HG03196 (cell line): ENCODE measurements around the gene EML6.

Experiments
- ATAC-seq: cut with Tn5 transposase; IDR thresholded peaks from one replicate; pipeline ENCODE4 v1.9.1; 2021; ENCODE audit not compliant: unreplicated experiment

The EML6 gene

DNA sequence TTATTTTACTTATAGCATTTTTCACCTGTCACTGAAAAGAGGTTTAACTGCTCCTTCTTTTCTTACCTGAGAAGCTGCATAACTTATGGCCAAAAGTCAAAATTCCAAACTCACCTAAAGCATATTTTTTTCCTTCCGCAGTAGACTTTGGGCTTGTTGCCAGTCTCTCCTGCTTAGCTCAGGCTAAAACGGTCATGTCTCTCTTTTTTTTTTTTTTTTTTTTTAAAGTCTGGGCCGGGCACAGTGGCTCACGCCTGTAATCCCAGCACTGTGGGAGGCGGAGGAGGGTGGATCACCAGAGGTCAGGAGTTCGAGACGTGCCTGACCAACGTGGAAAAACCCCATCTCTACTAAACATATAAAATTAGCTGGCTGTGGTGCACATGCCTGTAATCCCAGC, 213.3 kb downstream of the EML6 start:
- ATAC-seq, result no peak

DNA sequence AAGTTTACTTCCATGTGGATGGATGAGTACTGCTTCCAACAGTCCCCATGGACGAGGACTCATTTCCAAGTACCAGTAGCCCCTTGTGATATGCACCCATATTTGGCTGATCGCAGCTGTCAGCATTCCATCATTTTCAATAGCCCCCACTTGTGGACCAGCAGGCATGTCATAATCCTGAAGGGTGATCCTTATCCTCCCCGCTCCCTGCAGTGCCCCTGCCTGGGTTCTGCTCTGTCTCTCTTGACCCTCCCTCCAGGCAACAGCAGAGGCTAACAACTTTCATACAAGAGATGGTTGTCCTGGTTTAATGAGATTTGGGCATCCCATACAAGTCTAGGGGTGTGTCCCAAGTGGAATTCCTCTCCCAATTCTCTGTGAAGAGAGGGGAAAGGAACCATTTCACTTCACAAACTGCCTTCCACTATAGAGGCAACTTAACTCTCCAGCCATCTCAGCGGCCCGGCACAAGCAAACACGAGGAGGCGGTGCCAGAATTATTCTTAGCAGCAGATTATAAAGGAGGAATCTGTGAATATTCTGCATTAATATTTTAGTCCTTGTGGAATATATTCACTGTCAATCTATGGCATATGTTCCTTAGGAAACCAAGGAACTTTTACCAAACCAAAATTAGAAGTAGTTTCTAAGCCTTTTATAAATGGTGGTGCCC, 216.1 kb downstream of the EML6 start:
- ATAC-seq, result no peak

DNA sequence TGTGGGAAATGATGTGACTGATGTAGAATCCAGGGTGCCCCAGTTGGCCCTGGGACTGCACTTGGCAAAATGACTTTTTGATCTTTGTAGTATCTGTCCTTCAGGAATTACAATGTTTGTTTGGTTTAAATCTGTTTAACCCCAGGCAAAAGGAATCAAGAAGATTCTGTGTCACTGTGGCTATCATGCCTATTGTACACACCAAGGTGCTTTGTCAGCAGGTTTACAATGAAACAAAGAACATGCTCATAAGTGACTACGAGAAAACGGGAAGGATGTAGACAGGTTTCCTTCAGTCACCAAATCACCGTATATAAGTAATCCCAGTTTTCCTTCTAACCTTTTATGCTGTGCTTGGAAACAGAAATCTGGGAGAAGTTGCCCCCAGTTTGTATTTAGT, 217.3 kb downstream of the EML6 start:
- no peak for ATAC-seq

DNA sequence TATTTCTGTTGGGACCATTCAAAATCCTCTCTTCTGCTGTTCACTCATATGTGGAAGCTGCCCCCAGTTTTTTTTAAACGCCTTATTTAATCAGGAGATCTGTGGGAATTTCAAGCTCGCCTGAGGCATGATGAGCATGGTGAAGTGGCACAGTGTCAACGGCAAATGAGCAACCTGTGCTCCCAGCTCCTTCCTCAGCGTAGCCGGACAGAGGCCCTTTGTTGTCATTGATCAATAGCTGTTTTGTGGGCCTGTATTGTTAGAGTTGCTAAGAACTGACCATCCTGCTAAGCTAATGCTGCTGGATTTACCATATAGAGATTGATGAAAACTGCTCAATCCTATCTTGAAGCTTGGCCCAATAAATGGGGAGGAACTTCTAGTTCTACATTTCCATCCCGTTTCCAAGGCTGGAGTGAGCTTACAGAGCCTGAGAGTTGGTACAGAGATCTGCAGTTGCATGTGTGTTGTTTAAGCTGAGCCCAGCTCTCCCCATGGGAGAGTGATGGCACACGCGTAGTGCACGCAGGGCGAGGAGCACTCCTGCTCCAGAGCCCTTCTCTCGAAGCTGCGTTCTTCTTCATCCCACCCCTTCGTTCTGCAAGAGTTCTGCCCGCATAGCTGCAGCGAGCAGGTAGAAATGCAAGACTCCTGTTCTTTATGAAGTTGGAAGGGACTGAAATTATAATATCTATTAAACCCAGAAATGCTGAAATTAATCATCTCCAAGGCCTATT, 218.0 kb downstream of the EML6 start:
- no peak for ATAC-seq

DNA sequence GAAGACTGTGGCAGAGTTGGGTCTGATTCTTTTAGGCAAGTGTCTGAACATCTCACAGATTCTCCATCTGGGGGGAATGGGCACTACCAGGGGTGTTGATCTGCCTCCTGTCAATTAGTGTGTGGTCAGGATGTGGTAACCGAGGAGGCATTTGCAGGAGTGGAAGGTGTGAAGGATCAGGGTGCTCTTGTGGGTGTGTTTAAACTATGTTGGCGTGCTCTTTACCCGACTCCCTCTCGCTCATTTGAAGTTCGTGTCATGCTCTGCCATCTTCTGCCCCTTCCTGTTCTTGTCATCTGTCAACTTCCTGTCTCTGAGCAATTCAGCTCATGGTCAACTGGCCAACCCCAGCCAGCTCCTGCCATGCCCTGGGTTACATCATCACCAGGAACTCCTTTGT, 218.9 kb downstream of the EML6 start:
- ATAC-seq, result no peak

DNA sequence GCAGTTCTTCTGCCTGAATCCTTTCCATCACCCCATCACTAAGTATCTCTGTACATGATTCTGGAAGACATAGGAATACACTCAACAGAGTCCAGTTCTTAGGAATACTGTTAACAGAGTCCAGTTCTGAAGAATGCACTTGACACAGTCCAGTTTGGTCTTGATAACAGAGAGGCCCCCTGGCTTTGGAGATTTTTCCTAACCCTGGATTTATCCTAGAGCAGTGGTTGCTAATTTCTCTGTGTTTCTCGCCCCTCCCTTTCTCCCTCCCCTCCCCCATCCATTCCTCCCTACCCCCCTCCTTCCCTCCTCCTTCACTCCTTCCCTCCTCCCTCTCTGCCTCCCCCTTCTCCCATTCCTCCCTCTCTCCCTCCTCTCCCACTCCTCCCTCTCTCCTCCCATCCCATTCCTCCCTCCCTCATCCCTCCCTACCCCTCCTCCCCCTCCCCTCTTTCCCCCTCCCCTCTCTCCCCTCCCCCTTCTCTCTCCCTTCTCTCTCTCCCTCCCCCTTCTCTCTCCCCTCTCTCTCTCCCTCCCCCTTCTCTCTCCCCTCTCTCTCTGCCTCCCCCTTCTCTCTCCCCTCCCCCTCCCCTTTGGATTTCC, 221.4 kb downstream of the EML6 start:
- ATAC-seq, result no peak

DNA sequence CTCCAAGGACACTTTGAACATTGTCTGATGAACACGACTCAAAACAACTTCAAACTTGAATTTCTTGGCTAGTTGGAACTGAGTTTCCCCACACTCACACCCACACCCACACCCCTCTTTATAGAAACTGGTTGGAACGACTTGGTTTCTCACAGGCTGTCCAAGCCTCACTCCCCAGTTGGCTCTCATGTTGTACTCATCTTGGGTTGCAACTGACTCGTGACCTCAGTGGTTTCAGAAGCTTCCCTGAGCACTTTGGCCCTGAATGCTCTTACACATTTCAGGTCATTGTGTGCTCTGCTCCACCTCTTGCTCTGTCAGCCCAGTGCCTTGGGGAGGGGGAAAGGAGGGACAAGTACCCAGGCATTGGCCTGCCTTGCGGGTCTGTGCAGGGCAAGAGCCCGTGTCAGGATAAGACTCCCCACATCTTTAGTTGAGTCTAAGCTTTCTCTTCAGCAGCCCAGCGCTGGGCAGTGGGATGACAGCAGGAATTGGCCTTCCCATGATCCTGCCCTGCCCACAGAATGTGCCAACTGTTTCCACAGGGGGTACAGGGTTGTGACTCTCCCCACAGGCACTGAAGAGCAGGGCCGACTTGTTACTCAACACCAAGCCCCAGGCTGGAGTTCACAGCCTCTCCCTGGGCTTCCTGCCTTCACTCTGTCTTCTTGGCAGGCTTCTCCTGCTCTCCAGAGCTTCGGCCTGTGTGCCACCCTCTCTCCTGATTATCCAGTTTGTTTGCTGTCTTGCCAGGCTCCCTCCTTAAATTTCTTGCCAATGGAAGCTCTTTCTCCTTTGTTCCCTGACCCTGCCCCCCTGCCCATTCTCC, 222.1 kb downstream of the EML6 start:
- ATAC-seq, result no peak

DNA sequence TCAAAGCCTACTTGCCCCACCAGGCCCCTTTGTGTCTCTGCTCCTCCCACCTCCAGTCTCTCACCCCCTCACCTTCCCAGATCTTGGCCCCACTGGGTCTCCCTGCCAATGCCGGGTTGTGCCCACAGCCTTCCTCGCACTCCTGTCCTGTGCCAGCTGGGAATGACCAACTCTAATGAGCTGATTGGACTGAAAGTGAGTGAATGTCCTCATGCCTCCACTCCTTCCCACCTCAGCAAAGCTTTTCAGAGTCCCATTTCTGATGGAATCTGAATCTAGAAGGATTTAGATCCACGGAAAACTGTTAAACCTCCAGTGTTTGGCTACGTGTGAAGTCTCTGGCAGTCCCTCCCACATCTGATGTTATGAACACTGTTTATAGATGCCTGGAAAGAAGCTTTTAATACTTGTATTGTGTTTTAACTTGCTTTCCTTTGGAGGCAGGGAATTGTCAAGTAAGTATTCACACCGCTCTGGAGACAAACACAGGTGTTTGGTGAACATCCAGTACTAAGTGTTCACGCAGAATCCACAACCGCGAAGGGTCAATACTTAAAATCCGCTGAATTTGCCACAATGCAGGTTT, 222.9 kb downstream of the EML6 start:
- no peak for ATAC-seq

DNA sequence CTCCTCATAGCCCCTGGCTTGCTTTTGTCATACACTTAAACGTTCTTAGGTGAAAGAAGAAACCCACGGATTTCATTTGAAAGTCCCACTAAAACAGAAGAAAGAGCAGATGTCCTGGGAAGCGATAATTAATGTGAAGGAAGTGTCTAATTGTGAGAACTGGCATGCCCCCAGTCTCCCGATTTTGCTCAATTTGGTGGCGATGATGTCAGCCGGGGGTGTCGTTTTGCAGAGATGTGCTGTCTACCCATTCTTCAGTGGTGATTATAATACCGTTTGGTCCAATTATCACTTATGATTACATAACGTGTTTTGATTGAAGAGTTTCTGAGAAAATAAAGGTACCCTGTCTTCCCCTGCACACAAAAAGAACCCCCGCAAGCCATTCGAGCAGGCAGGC, 223.7 kb downstream of the EML6 start:
- ATAC-seq, result no peak

DNA sequence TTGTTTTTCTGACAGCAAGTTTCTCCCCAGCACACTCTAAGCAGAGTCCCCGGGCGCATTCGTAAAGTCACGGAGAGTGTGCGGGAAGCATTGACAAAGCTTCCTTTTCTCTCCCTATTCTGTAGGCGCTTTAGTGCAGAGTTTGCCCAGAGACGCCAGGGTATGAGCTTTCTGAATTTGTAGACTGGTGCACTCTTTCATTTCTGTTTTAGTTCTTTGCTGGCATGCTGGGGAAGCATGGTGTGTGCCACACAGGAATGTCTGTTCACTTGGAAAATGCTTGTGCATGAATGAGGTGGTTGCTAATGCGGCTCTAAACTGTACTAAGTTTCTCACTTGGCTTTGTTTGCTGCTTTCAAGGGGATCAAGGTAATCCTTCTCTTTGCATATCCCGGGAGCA, 224.2 kb downstream of the EML6 start:
- ATAC-seq, result no peak

DNA sequence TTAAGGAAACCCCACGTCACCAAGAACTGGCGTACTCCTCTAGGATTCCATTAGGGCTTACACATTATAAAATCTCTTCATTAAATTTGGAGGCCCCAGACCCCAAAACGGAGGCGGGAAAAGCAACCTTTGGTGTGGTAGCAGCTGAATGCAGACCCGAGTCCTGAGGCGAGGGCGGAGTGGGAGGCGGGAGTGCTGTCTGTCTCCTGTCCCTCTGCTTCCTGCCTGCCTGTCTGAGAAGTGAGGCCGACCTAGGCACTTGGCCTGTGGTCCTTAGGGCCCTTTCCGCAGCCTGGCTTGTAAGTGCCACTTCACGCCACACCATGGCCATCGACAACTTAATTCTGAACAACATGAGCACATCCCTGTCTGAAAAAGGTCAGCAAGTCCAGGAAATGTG, 224.7 kb downstream of the EML6 start:
- ATAC-seq, result no peak

DNA sequence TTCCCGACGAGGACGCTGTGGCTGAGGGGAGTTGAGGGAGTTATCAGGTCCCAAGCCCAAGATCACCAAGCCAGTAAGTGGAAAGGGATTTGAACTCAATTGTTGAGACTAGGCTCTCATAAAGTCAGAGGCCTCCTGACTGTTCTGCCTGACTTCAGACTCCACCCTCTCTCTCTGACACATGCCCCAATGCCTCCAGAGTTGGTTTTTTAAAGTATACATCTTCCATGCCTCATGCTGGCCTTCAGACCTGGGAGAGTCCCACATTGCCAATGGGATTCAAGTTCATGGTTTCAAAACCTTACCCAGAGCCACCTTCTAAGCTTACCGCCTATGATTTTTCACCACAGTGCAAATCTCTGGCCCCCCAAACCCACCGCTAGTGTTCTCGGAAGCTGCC, 226.0 kb downstream of the EML6 start:
- no peak for ATAC-seq

DNA sequence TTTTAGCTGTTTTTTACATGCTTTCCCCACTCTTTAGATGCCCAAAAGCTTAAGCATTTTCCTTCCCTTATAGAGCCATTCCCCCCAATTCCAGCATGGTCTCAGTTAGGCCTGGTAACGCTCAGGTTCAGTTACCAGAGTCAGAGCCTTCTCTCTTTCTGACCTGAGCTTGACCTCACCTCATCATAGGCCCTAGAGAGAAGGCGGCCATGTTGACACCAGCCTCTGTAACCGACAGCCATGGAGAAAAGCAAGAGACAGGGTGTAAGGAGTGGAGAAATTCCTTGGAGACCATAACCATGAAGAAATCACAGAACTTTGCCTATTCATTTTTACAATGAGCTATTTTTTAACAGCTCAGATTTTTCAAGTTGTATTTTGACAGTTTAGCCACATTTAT, 227.3 kb downstream of the EML6 start:
- ATAC-seq, result no peak

DNA sequence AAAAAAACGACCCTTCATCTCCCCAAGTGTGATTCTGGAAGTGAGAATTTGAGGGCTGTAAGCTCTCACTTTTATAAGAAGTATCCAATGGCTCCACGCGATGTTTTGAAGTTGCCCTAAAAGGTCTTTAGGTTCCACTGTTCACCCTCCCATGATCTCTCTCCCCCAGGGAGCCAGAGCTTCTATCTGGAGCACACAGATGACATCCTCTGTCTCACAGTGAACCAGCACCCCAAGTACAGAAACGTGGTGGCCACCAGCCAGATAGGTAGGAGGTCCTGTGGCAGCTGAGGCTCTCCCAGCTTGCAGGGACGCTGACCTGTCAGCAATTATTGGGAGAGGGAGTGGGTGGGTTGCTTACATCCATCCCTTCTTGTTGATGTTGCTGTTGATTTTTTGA, 229.0 kb downstream of the EML6 start:
- no peak for ATAC-seq

DNA sequence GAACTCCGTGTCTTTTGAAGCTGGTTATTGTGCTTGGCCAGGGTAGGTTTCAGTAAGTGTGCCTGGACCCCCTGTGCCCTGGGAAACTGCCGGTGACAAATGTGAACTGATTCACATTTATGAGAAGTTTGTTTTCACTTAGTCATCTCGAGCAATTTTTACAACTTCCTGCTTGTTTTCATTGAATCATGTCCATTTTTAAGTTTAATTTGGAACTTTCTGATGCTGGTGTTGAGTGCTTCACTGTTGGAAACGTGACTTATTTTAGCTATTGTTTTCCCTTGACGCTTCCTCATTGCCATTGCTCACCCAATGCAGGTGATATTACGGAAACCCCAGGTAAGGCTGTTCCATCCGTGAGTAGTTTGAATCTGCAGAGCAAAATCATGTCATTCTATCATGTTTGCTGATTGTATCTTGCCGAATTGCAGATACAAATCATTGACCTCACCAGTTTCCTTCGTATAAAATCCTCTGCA, 229.6 kb downstream of the EML6 start:
- ATAC-seq, result no peak

DNA sequence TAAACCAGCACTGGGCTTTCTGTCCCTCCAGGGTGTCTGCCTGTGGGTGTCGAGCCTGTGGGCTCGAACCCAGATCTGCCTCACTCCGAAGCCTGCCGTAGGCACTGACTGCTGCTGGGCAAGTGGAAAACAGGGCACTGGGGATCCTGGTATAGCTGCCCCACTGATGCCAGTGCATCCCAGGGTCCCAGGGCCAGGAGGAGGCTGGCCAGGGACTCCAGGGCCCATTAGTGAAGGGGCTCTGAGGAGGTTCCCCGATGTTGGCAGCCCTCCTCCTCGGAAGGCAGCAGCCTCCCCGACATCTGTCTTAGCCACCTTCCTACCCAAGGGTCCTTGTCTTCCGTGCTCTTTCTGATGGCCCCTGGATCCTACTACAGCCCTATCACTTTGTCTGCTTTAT, 230.7 kb downstream of the EML6 start:
- ATAC-seq, result no peak

DNA sequence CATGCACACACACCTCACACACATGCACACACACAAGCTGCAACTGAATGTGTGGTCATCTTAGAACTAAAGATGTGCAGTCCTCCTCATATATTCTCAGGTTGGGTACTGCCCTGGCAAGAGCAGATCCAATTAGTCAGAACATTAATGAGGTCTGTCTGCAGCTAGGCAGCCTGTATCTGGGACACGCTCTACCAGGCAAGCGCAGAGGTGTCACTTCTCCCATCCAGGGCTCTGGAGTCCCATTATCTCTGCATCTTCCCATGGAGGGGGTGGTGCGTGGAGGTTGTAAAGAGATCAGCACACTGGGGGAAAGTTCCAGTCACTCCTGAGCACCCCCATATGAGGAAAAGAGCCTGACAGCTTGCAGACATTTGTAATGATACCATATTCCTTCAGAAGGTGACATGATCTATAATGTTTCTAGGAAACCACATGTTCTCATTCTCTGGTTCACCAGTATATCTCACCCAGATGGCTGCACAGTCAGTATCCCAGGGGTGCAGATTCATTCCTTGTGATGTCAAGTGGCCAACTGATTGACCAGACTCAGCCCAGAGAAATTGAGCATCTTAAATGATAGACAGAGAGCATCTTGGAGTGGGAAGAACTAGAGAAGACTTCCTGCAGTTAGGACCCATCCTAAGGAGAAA, 231.4 kb downstream of the EML6 start:
- no peak for ATAC-seq

DNA sequence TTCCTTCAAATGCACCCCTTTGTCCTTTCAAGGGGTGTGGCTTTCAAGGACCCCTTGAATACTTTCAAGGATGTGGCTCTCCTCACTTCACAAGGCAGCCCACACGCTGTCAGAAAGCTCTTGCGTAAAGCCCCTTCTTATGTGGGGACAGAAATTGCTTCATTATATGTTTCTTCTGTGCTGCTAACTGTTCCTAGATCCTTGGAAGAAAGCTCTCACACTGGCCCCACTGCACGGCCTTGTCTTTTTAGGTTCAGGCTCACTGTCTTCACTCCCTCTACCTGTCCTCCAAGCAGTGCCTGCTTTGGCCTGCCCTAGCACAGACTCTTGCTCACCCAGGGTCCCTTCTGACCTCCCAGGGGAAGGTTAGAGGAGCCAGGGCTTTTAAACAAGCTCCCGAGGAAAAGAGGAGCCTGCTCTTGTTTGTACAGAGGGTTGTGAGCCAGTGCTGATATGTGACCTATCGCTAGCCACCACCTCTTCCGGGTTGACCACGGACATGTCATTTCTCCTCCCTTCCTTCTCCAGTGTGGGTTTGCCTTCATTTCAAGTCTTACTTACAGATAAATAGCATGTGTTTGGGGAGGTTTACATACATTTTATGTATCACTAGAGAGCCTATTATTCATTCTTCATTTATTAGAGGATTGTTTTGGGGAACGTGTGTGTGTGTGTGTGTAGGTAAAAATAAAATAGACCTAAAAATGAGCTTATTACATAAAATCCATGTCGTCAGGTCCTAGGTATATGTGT, 232.1 kb downstream of the EML6 start:
- ATAC-seq, result no peak

DNA sequence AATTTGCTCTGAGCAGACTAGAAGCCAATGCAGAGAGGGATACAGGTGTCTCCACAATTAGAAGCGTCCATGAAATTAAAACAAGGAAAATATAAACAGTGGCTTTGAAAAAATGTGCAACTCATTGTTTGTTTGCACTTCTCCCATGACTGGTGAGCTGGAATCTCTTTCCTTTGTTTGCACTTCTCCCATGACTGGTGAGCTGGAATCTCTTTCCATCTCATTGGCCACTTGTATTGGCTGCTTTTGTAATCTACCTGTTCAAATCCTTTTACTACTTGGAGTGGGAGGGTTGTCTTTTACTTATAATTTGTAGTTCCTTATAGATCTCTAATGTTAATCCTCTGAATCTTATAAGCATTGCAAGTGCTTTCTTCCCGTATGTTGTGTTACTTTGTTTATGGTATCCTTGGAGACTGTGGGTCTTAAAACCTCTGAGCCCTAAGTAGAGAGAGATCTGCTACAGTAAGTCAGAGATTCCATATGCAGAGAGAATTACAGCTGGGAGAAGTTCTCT, 232.7 kb downstream of the EML6 start:
- no peak for ATAC-seq
